ENCODE results near the gene PLEKHA1. TPM values are rescaled to one million over a fixed set of nuclear protein-coding genes. Genes with fewer than 3 reads are reported as not detected.

The PLEKHA1 gene
- total and polyA plus RNA-seq, 2 experiments from 2014 or later: 25.8 to 36.6 TPM

GRCh38 chr10:122373108-122373507 lies 1.4 kb upstream of the PLEKHA1 start:
- Histone ChIP-seq H3K27ac (ENCODE audit: low read depth) (no peak overlapping the region), H3K9me2 (ENCODE audit: insufficient read depth) (no peaks in the 10 kb centered on the region), H3K4me3 (peak overlapping the region; percentile 85; the same call in 1 of the 2 replicates), H3K4me1 (ENCODE audit: insufficient read depth) (peaks cover 13% of the 10 kb centered on the region), H2AFZ (no peak overlapping the region), H3K36me3 (ENCODE audit: insufficient read depth) (no peaks in the 10 kb centered on the region), H3K27me3 (ENCODE audit: insufficient read depth) (peaks cover 17% of the 10 kb centered on the region), H3K4me2 (peak overlapping the region; percentile 96; the same call in 1 of the 2 replicates), H3K79me2 (replicated peaks; ENCODE audit: insufficient read depth) (peaks cover 26% of the 10 kb centered on the region), H4K20me1 (replicated peaks; ENCODE audit: insufficient read depth) (peaks cover 14% of the 10 kb centered on the region; the same call in 1 of the 2 replicates), H3F3A (replicated peaks; ENCODE audit: low read depth) (no peaks in the 10 kb centered on the region)
- H3K36me3 Mint-ChIP-seq (ENCODE audit: low read depth): no peaks in the 10 kb centered on the region; the same call in 2 of the 3 replicates
- H3K27ac Mint-ChIP-seq: no peak overlapping the region
- ATAC-seq (no peak), DNase-seq (ENCODE audit: low spot score) (no peak)
- TF ChIP-seq POLR2AphosphoS5 (IDR thresholded peaks at IDR 0.05; ENCODE audit: low read depth) (no peak), CREB1 (CRISPR knock-in tag; IDR thresholded peaks at IDR 0.05; ENCODE audit: low read depth) (no peak), NANOG (IDR thresholded peaks at IDR 0.05; ENCODE audit: borderline replicate concordance) (no peak), ZNF114 (CRISPR knock-in tag; IDR thresholded peaks at IDR 0.05) (no peak), JUNB (IDR thresholded peaks at IDR 0.05; ENCODE audit: unreplicated experiment) (no peak), EZH2 (IDR thresholded peaks at IDR 0.05; ENCODE audit: low read depth, unreplicated experiment) (no peak), STAT1 (IDR thresholded peaks at IDR 0.05; ENCODE audit: unreplicated experiment) (no peak), ZNF331 (CRISPR knock-in tag; IDR thresholded peaks at IDR 0.05; ENCODE audit: low read depth) (no peak), EZH2phosphoT487 (IDR thresholded peaks at IDR 0.05; ENCODE audit: unreplicated experiment) (no peak), ETS1 (IDR thresholded peaks at IDR 0.05) (no peak)
- TF ChIP-seq, protein P1, sequence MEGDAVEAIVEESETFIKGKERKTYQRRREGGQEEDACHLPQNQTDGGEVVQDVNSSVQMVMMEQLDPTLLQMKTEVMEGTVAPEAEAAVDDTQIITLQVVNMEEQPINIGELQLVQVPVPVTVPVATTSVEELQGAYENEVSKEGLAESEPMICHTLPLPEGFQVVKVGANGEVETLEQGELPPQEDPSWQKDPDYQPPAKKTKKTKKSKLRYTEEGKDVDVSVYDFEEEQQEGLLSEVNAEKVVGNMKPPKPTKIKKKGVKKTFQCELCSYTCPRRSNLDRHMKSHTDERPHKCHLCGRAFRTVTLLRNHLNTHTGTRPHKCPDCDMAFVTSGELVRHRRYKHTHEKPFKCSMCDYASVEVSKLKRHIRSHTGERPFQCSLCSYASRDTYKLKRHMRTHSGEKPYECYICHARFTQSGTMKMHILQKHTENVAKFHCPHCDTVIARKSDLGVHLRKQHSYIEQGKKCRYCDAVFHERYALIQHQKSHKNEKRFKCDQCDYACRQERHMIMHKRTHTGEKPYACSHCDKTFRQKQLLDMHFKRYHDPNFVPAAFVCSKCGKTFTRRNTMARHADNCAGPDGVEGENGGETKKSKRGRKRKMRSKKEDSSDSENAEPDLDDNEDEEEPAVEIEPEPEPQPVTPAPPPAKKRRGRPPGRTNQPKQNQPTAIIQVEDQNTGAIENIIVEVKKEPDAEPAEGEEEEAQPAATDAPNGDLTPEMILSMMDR (conservative IDR thresholded peaks at IDR 0.05; ENCODE audit: low read depth in 2 of 2): no peak
- TF ChIP-seq, protein P2, sequence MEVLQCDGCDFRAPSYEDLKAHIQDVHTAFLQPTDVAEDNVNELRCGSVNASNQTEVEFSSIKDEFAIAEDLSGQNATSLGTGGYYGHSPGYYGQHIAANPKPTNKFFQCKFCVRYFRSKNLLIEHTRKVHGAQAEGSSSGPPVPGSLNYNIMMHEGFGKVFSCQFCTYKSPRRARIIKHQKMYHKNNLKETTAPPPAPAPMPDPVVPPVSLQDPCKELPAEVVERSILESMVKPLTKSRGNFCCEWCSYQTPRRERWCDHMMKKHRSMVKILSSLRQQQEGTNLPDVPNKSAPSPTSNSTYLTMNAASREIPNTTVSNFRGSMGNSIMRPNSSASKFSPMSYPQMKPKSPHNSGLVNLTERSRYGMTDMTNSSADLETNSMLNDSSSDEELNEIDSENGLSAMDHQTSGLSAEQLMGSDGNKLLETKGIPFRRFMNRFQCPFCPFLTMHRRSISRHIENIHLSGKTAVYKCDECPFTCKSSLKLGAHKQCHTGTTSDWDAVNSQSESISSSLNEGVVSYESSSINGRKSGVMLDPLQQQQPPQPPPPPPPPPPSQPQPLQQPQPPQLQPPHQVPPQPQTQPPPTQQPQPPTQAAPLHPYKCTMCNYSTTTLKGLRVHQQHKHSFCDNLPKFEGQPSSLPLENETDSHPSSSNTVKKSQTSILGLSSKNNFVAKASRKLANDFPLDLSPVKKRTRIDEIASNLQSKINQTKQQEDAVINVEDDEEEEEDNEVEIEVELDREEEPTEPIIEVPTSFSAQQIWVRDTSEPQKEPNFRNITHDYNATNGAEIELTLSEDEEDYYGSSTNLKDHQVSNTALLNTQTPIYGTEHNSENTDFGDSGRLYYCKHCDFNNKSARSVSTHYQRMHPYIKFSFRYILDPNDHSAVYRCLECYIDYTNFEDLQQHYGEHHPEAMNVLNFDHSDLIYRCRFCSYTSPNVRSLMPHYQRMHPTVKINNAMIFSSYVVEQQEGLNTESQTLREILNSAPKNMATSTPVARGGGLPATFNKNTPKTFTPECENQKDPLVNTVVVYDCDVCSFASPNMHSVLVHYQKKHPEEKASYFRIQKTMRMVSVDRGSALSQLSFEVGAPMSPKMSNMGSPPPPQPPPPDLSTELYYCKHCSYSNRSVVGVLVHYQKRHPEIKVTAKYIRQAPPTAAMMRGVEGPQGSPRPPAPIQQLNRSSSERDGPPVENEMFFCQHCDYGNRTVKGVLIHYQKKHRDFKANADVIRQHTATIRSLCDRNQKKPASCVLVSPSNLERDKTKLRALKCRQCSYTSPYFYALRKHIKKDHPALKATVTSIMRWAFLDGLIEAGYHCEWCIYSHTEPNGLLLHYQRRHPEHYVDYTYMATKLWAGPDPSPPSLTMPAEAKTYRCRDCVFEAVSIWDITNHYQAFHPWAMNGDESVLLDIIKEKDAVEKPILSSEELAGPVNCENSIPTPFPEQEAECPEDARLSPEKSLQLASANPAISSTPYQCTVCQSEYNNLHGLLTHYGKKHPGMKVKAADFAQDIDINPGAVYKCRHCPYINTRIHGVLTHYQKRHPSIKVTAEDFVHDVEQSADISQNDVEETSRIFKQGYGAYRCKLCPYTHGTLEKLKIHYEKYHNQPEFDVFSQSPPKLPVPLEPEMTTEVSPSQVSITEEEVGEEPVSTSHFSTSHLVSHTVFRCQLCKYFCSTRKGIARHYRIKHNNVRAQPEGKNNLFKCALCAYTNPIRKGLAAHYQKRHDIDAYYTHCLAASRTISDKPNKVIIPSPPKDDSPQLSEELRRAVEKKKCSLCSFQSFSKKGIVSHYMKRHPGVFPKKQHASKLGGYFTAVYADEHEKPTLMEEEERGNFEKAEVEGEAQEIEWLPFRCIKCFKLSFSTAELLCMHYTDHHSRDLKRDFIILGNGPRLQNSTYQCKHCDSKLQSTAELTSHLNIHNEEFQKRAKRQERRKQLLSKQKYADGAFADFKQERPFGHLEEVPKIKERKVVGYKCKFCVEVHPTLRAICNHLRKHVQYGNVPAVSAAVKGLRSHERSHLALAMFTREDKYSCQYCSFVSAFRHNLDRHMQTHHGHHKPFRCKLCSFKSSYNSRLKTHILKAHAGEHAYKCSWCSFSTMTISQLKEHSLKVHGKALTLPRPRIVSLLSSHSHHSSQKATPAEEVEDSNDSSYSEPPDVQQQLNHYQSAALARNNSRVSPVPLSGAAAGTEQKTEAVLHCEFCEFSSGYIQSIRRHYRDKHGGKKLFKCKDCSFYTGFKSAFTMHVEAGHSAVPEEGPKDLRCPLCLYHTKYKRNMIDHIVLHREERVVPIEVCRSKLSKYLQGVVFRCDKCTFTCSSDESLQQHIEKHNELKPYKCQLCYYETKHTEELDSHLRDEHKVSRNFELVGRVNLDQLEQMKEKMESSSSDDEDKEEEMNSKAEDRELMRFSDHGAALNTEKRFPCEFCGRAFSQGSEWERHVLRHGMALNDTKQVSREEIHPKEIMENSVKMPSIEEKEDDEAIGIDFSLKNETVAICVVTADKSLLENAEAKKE (CRISPR knock-in tag; IDR thresholded peaks at IDR 0.05): no peak
- TF ChIP-seq, protein P3, sequence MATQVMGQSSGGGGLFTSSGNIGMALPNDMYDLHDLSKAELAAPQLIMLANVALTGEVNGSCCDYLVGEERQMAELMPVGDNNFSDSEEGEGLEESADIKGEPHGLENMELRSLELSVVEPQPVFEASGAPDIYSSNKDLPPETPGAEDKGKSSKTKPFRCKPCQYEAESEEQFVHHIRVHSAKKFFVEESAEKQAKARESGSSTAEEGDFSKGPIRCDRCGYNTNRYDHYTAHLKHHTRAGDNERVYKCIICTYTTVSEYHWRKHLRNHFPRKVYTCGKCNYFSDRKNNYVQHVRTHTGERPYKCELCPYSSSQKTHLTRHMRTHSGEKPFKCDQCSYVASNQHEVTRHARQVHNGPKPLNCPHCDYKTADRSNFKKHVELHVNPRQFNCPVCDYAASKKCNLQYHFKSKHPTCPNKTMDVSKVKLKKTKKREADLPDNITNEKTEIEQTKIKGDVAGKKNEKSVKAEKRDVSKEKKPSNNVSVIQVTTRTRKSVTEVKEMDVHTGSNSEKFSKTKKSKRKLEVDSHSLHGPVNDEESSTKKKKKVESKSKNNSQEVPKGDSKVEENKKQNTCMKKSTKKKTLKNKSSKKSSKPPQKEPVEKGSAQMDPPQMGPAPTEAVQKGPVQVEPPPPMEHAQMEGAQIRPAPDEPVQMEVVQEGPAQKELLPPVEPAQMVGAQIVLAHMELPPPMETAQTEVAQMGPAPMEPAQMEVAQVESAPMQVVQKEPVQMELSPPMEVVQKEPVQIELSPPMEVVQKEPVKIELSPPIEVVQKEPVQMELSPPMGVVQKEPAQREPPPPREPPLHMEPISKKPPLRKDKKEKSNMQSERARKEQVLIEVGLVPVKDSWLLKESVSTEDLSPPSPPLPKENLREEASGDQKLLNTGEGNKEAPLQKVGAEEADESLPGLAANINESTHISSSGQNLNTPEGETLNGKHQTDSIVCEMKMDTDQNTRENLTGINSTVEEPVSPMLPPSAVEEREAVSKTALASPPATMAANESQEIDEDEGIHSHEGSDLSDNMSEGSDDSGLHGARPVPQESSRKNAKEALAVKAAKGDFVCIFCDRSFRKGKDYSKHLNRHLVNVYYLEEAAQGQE (IDR thresholded peaks at IDR 0.05; ENCODE audit: unreplicated experiment): no peak
- peaks cover 32% of the 10 kb centered on the region for H3K4me1 Mint-ChIP-seq
- no peaks in the 10 kb centered on the region for H3K9me3 Mint-ChIP-seq
- peaks cover 15% of the 10 kb centered on the region for H3K27me3 Mint-ChIP-seq (ENCODE audit: insufficient read depth, low read depth, poor library complexity)
- H3K4me3 Mint-ChIP-seq: peak overlapping the region; percentile 92
